NB4 (cell line): Measurements from ENCODE around the gene IL1RN.

ENCODE experiments used
- DNase-seq: peaks from one replicate; pipeline ENCODE4 v3.0.0; 2010; ENCODE audit warnings: low read depth
- H3K4me3 ChIP-seq: one replicate; pipeline ENCODE4 v1.5.1; 2011; ENCODE audit warnings: mild to moderate bottlenecking, low read depth, low read length, moderate library complexity
- CTCF ChIP-seq: IDR thresholded peaks from one replicate; pipeline ENCODE4 v1.5.1; 2012; ENCODE audit warnings: low read depth, low read length
- MAX ChIP-seq: IDR thresholded peaks from 2 replicates; pipeline ENCODE4 v1.6.1; 2011; ENCODE audit warnings: low read depth, low read length
- MYC ChIP-seq: IDR thresholded peaks from 2 replicates; pipeline ENCODE4 v1.6.1; 2011; ENCODE audit warnings: low read depth, low read length
- POLR2A ChIP-seq: IDR thresholded peaks from 2 replicates; pipeline ENCODE4 v1.6.1; 2011; ENCODE audit warnings: mild to moderate bottlenecking; ENCODE audit not compliant: insufficient read length; ENCODE audit errors: extremely low read depth

Gene IL1RN

GRCh38 chr2:113149553-113150257 is 22.3 kb downstream of the IL1RN start:
- H3K4me3 ChIP-seq = no peak overlapping the region
- DNase-seq = no peak
- no peak for TF ChIP-seq MAX
- no peak for TF ChIP-seq CTCF
- no peak for TF ChIP-seq POLR2A
- no peak for TF ChIP-seq MYC

GRCh38 chr2:113150258-113150601 is 22.8 kb downstream of the IL1RN start:
- H3K4me3 ChIP-seq = no peak overlapping the region
- no peak for DNase-seq
- TF ChIP-seq CTCF (no peak), MYC (no peak), MAX (no peak), POLR2A (no peak)

- no peak for DNase-seq
- no peak overlapping the region for H3K4me3 ChIP-seq
- TF ChIP-seq POLR2A (no peak), MAX (no peak), CTCF (no peak), MYC (no peak)
Observed at GRCh38 chr2:113155331-113155730, 27.9 kb downstream of the IL1RN start.

- DNase-seq = no peak
- peak overlapping the region; percentile 52 for H3K4me3 ChIP-seq
- TF ChIP-seq POLR2A (no peak), CTCF (no peak), MAX (no peak), MYC (no peak)
Observed at GRCh38 chr2:113156278-113157117, 29.1 kb downstream of the IL1RN start.

GRCh38 chr2:113157118-113157896 is 29.9 kb downstream of the IL1RN start:
- peak overlapping the region; percentile 73 for H3K4me3 ChIP-seq
- TF ChIP-seq MYC = 0 out of 2 replicates have a peak, but pooled peaks have one; percentile 16
- TF ChIP-seq POLR2A = no peak
- peak; percentile 79 for DNase-seq
